GM10266 (cell line): ENCODE data around the gene RAB8B.

Experiments used
- DNase-seq: peaks from one replicate; pipeline ENCODE4 v3.0.0; 2012; ENCODE audit errors: extremely low spot score
- TF ChIP-seq, protein P1 (sequence below): IDR thresholded peaks from 2 replicates; pipeline ENCODE4 v1.5.1; 2012; ENCODE audit warnings: mild to moderate bottlenecking, low read depth; ENCODE audit not compliant: control insufficient read depth, insufficient read depth; ENCODE audit errors: missing control alignments

Gene RAB8B

GRCh38 chr15:63238796-63239195 is 49.4 kb downstream of the RAB8B start:
- peak; percentile 31 for DNase-seq
- TF ChIP-seq, protein P1, sequence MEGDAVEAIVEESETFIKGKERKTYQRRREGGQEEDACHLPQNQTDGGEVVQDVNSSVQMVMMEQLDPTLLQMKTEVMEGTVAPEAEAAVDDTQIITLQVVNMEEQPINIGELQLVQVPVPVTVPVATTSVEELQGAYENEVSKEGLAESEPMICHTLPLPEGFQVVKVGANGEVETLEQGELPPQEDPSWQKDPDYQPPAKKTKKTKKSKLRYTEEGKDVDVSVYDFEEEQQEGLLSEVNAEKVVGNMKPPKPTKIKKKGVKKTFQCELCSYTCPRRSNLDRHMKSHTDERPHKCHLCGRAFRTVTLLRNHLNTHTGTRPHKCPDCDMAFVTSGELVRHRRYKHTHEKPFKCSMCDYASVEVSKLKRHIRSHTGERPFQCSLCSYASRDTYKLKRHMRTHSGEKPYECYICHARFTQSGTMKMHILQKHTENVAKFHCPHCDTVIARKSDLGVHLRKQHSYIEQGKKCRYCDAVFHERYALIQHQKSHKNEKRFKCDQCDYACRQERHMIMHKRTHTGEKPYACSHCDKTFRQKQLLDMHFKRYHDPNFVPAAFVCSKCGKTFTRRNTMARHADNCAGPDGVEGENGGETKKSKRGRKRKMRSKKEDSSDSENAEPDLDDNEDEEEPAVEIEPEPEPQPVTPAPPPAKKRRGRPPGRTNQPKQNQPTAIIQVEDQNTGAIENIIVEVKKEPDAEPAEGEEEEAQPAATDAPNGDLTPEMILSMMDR, result no peak

- TF ChIP-seq, protein P1, result no peak
- no peak for DNase-seq
Measured at GRCh38 chr15:63240109-63240508, 50.7 kb downstream of the RAB8B start.

- DNase-seq, result no peak
- TF ChIP-seq, protein P1, result no peak
Measured at GRCh38 chr15:63241316-63241715, 51.9 kb downstream of the RAB8B start.

- no peak for DNase-seq
- TF ChIP-seq, protein P1, result no peak
Measured at GRCh38 chr15:63243101-63243500, 53.7 kb downstream of the RAB8B start.

DNA sequence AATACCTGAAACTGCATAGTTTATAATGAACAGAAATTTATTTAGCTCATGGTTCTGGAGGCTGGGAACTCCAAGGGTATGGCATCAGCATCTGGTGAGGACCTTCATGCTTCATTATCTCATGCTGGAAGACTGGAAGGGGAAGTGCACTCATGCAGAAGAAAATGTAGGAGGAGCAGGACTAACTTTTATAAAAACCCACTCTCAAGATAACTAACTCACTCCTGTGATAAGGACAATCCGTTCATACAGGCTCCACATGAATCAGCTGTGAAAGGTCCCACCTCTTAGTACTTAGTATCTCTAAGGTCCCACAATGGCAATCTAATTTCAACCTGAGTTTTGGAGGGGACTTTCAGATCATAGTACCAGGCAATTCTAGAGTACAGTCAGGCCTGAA is 54.4 kb downstream of the RAB8B start:
- peak; percentile 10 for DNase-seq
- TF ChIP-seq, protein P1, result no peak

DNA sequence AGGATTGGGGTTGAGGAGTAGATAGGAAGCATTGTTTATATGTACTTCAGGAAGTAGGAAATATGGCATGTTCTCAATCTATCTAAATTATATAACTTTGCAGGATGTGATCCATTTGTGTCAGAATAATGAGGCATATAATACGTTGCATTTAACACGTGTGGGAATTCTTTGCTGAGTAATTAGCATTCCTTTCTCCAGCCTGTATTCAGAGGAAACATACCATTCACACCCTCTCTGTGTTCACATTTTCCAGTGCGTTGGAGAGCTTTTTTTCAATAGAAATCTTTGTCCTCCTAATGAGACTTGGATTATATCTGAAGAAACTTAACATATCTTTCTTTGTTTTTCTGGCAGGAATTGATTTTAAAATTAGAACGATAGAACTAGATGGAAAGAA is 55.0 kb downstream of the RAB8B start:
- DNase-seq, result no peak
- TF ChIP-seq, protein P1, result no peak

DNA sequence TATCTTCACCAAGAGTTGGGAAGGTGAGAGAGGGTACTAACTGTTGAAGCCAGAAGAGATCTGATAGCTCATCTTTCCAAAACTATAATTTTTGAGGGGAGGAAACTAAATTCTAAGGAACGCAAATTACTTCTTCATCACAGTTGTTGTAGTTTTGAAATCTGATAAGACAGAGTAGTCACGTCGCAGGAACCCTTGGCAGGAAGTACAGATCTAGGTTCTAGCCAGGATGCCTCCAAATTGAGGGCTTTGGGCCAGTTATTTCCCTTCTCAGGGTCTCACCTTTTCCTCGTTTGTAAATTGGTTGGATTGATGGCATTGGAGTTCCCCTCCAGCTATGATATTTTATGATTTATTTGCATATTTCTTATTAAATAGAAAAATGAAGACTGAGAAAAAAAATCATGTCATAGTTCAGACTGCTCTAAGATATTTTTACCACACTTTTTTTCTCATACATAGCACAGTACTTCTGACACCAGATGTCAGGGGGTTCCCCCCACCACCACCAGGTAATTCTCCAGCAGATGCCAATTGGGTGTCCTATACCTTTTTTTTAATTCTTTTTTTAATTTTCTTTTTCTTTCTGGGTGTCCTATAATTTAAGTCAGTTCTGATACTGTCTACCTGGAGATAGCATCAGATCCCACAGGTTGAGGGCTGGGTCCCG is 55.7 kb downstream of the RAB8B start:
- TF ChIP-seq, protein P1, result no peak
- peak; percentile 23 for DNase-seq
